DND-41 (cell line): Measurements from ENCODE around the gene NAGPA.

ENCODE experiments used
- ATAC-seq: fragments of 200-7000 bp; cut with Tn5 transposase; 3 replicates; pipeline ENCODE4 v1.9.1; 2021; ENCODE audit warnings: low read depth; ENCODE audit not compliant: insufficient read depth
- DNase-seq: peaks from one replicate; pipeline ENCODE4 v3.0.0-alpha.2; 2020
- H2AFZ ChIP-seq: 2 replicates; pipeline ENCODE4 v1.6.0; 2012; ENCODE audit warnings: low read depth, low read length
- H3K27ac ChIP-seq: 2 replicates; pipeline ENCODE4 v1.5.1; 2012; ENCODE audit warnings: low read length, inconsistent platforms
- H3K27me3 ChIP-seq: fragments of 200-600 bp; sonication (generic); 2 replicates; pipeline ENCODE4 v1.6.0; 2012; ENCODE audit warnings: low read length, mild to moderate bottlenecking, inconsistent platforms; ENCODE audit not compliant: insufficient read depth, poor library complexity
- H3K36me3 ChIP-seq: 2 replicates; pipeline ENCODE4 v1.5.1; 2012; ENCODE audit warnings: low read length, inconsistent platforms; ENCODE audit not compliant: insufficient read depth
- H3K4me1 ChIP-seq: 2 replicates; pipeline ENCODE4 v1.5.1; 2012; ENCODE audit warnings: mild to moderate bottlenecking, low read length; ENCODE audit not compliant: insufficient read depth
- H3K4me2 ChIP-seq: 2 replicates; pipeline ENCODE4 v1.6.0; 2012; ENCODE audit warnings: mild to moderate bottlenecking, moderate library complexity, low read length, inconsistent platforms; ENCODE audit not compliant: insufficient read depth
- H3K4me3 ChIP-seq, 2 experiments: fragments of 200-600 bp in 1 of 2; shearing (Covaris generic) in 1 of 2; 2 replicates each; pipeline ENCODE4 v1.5.1; 2012 to 2016; ENCODE audit warnings: inconsistent platforms in 2 of 2, low read length in 2 of 2, mild to moderate bottlenecking in 2 of 2, low read depth in 1 of 2, moderate library complexity in 1 of 2
- H3K79me2 ChIP-seq: 2 replicates; pipeline ENCODE4 v1.6.0; 2012; ENCODE audit warnings: low read length, inconsistent platforms; ENCODE audit not compliant: insufficient read depth
- H3K9ac ChIP-seq: 2 replicates; pipeline ENCODE4 v1.6.0; 2012; ENCODE audit warnings: low read depth, mild to moderate bottlenecking, inconsistent platforms, low read length, moderate library complexity
- H3K9me3 ChIP-seq: 2 replicates; pipeline ENCODE4 v1.5.1; 2012; ENCODE audit warnings: low read length, moderate library complexity, mild to moderate bottlenecking, inconsistent platforms; ENCODE audit not compliant: insufficient read depth, severe bottlenecking
- H4K20me1 ChIP-seq: 2 replicates; pipeline ENCODE4 v1.6.0; 2012; ENCODE audit warnings: low read length; ENCODE audit not compliant: insufficient read depth
- EZH2 ChIP-seq: IDR thresholded peaks from 3 replicates; pipeline ENCODE4 v1.6.1; 2012; ENCODE audit warnings: borderline replicate concordance, low read depth, mild to moderate bottlenecking, moderate library complexity, low read length, inconsistent platforms; ENCODE audit not compliant: severe bottlenecking
- TF ChIP-seq, protein P1 (sequence below): IDR thresholded peaks from 2 replicates; pipeline ENCODE4 v1.5.1; 2012; ENCODE audit warnings: borderline replicate concordance, low read length, moderate library complexity, mild to moderate bottlenecking; ENCODE audit not compliant: poor library complexity, severe bottlenecking; ENCODE audit errors: extremely low read depth

NAGPA gene

DNA sequence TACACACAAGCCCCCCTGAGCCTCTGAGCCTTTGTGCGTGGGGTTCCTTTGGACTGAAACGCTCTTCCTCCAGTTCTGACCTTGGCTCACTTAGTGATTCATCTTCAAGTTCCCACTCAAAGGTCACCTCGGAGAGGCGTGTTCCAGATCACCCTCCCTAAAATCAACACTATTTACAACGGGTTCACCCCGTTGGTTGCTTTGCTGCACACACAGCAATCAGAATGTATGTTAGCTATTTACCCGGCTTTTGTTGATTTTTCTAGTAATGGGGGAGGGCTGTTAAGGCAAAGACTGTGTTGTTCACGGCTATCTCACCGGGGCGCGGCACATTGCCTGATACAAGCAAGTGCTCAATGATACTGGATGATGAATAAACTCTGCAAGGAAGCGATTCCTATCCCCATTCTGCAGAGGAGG, 977 bp downstream of the NAGPA start:
- Histone ChIP-seq H3K4me3 (peak overlapping the region in 1 of 2 experiments; percentile 70; a peak in 2 of 4 replicates), H3K79me2 (no peaks in the 10 kb centered on the region), H3K9ac (0 out of 2 replicates have a peak overlapping the region, but pooled peaks have one; percentile 67), H3K4me2 (peak overlapping the region; percentile 85), H3K27me3 (no peaks in the 10 kb centered on the region), H3K27ac (no peak overlapping the region), H3K9me3 (no peaks in the 10 kb centered on the region), H3K4me1 (peaks cover 25% of the 10 kb centered on the region), H3K36me3 (no peaks in the 10 kb centered on the region), H4K20me1 (no peaks in the 10 kb centered on the region), H2AFZ (peak overlapping the region; percentile 94)
- DNase-seq, result no peak
- no peak for ATAC-seq
- TF ChIP-seq, protein P1, sequence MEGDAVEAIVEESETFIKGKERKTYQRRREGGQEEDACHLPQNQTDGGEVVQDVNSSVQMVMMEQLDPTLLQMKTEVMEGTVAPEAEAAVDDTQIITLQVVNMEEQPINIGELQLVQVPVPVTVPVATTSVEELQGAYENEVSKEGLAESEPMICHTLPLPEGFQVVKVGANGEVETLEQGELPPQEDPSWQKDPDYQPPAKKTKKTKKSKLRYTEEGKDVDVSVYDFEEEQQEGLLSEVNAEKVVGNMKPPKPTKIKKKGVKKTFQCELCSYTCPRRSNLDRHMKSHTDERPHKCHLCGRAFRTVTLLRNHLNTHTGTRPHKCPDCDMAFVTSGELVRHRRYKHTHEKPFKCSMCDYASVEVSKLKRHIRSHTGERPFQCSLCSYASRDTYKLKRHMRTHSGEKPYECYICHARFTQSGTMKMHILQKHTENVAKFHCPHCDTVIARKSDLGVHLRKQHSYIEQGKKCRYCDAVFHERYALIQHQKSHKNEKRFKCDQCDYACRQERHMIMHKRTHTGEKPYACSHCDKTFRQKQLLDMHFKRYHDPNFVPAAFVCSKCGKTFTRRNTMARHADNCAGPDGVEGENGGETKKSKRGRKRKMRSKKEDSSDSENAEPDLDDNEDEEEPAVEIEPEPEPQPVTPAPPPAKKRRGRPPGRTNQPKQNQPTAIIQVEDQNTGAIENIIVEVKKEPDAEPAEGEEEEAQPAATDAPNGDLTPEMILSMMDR, result no peak
- no peak for TF ChIP-seq EZH2

DNA sequence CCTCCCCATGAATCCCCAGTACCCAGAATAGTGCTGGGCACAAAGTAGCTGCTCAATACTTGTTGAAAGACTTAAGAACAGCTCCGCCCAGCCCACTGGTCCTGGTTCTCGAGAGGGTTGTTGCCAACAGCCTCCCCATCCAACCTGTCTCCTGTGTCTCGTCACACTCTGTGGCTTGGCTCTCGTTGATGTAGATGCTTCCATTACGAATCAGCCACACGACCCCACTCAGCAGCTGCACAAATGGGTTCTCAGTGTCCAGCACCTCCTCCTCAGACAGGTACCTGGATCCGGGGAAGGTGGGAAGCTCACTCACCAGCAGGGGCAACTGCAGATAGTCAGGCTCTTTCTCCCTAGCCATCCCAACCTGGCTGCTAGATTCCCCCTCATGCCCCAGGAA, 2.1 kb downstream of the NAGPA start:
- no peak overlapping the region for H3K4me3 ChIP-seq

DNA sequence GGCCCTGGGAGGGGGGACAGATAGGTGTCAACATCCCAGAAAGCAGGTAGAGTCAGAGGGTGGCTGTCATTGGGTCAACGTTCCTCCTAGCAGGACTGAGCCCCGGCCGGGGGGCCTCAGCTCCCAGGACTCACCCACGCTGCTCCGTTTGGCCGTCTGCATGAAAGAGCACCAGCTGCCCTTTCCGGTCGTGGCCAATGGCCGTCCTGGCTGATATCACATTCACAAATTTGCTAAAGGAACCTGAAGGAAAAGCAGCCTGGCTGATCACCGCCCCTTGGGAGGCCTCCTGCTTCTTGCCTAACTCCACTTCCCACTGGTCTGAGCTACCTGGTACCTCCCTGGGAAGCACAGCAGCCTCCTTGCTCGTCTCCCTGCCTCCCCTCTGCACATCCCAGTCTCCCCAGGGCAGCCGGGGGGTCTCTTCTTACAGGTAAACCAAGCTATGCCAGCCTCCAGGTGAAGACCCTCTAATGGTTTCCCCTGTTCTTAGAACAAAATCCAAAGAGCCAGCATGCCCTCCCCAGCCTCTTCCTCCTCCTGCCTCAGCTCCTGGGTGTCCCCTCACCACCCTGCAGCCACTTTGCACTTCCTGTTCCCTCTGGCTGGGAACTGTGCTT, 3.4 kb downstream of the NAGPA start:
- ATAC-seq, result no peak
- H3K36me3 ChIP-seq, result no peaks in the 10 kb centered on the region

More for the DNA sequence above, 2.1 kb downstream of the NAGPA start:
- no peak for DNase-seq
- ATAC-seq, result no peak
- Histone ChIP-seq H3K4me2 (no peak overlapping the region), H3K27me3 (no peaks in the 10 kb centered on the region), H3K27ac (no peak overlapping the region), H3K36me3 (no peaks in the 10 kb centered on the region), H3K4me1 (peaks cover 25% of the 10 kb centered on the region), H3K9me3 (no peaks in the 10 kb centered on the region), H2AFZ (no peak overlapping the region), H3K79me2 (no peaks in the 10 kb centered on the region), H4K20me1 (no peaks in the 10 kb centered on the region), H3K9ac (no peak overlapping the region)
- no peak for TF ChIP-seq EZH2

DNA sequence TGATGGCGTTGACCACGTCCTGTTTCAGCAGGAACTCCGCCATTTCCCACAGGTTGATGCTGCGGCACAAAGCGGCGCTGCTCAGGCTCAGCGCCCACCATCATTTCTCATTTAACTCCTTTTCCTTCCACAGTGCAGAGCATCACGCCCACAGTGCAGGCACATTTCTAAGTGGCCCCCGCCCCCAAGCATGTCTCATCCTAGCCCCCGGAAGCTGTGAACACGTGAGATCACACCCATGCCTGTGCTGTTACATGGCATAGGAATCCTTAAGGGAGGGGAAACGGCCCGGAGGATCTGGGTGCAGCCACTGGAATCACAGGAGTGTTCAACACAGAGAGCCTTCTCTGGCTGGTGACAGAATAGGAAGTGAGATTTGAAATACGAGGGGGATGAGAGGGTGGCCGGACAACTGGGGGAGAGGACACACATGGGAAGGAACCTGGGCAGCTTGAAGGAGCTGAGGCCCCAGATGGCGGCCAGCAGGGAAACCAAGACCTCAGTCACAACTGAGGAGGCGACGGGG, 4.7 kb downstream of the NAGPA start:
- Histone ChIP-seq H3K9me3 (no peaks in the 10 kb centered on the region), H3K36me3 (no peaks in the 10 kb centered on the region), H3K4me2 (no peak overlapping the region), H3K79me2 (no peaks in the 10 kb centered on the region), H4K20me1 (no peaks in the 10 kb centered on the region), H3K27ac (no peak overlapping the region), H3K4me3 (no peak overlapping the region), H3K27me3 (no peaks in the 10 kb centered on the region), H3K9ac (no peak overlapping the region), H2AFZ (no peak overlapping the region), H3K4me1 (peaks cover 17% of the 10 kb centered on the region)
- no peak for TF ChIP-seq EZH2
- TF ChIP-seq, protein P1, result no peak
- DNase-seq (no peak), ATAC-seq (no peak)

More for the DNA sequence above, 3.4 kb downstream of the NAGPA start:
- no peaks in the 10 kb centered on the region for H4K20me1 ChIP-seq
- no peak for DNase-seq
- no peaks in the 10 kb centered on the region for H3K27me3 ChIP-seq
- no peak overlapping the region for H3K4me2 ChIP-seq
- H2AFZ ChIP-seq, result no peak overlapping the region
- TF ChIP-seq, protein P1, result no peak
- no peak for TF ChIP-seq EZH2
- peaks cover 25% of the 10 kb centered on the region for H3K4me1 ChIP-seq
- H3K9ac ChIP-seq, result no peak overlapping the region
- H3K4me3 ChIP-seq, result no peak overlapping the region
- H3K27ac ChIP-seq, result no peak overlapping the region
- H3K79me2 ChIP-seq, result no peaks in the 10 kb centered on the region
- no peaks in the 10 kb centered on the region for H3K9me3 ChIP-seq
